Osteocyte (in vitro differentiated cells): ENCODE results near the gene NPTN. TPM values are rescaled to one million over a fixed set of nuclear protein-coding genes. Genes with fewer than 3 reads are reported as not detected.

Experiments used
- DNase-seq: peaks from one replicate; pipeline ENCODE4 v3.0.0; 2021; ENCODE audit warnings: mixed read lengths; ENCODE audit not compliant: unreplicated experiment; ENCODE audit errors: extremely low spot score
- H3K27ac Mint-ChIP-seq: one replicate; pipeline ENCODE4 v1.8.0; 2021; ENCODE audit warnings: mild to moderate bottlenecking, mixed read lengths; ENCODE audit not compliant: unreplicated experiment
- H3K27me3 Mint-ChIP-seq: one replicate; pipeline ENCODE4 v1.8.0; 2021; ENCODE audit warnings: mixed read lengths; ENCODE audit not compliant: unreplicated experiment
- H3K36me3 Mint-ChIP-seq: one replicate; pipeline ENCODE4 v1.8.0; 2021; ENCODE audit warnings: mixed read lengths; ENCODE audit not compliant: unreplicated experiment
- H3K4me1 Mint-ChIP-seq: one replicate; pipeline ENCODE4 v1.8.0; 2021; ENCODE audit warnings: mixed read lengths; ENCODE audit not compliant: unreplicated experiment
- H3K4me3 Mint-ChIP-seq: one replicate; pipeline ENCODE4 v1.8.0; 2021; ENCODE audit warnings: mild to moderate bottlenecking, moderate library complexity, mixed read lengths; ENCODE audit not compliant: unreplicated experiment
- H3K9me3 Mint-ChIP-seq: one replicate; pipeline ENCODE4 v1.8.0; 2021; ENCODE audit warnings: mixed read lengths; ENCODE audit not compliant: unreplicated experiment
- CTCF ChIP-seq: fragments of 200-600 bp; sonication (generic); IDR thresholded peaks from 2 replicates; pipeline ENCODE4 v1.5.0; 2021; ENCODE audit warnings: antibody characterized with exemption, mild to moderate bottlenecking, moderate library complexity
- total RNA-seq: library from RNA; stranded (reverse); gene quantifications from 2 replicates; pipeline ENCODE4 v1.2.1, GENCODE V29; 2021

NPTN gene
- total RNA-seq, 1 donor from 2014 or later, result 192 TPM

DNA sequence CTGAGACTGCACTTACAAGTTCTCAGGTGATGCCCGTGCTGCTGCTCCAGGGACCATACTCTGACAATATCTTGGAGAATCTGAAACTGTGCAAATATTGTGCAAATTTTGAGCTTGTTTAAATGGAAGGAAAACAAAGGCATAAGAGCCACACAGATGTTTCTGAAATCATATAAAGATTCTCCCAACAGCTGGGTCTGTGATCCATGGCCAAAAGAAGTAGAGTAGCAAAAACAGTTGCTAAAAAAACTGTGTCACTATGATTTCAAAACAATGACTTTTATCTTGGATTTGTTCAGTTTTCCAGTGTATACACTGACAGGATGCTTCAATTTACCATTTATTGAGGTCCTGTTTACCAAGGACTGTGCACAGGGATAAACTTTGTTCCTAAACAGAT, 25.3 kb downstream of the NPTN start:
- DNase-seq, result no peak
- Mint-ChIP-seq H3K4me3 (no peak overlapping the region), H3K9me3 (no peaks in the 10 kb centered on the region), H3K27me3 (no peaks in the 10 kb centered on the region), H3K27ac (peak overlapping the region; percentile 80), H3K4me1 (peaks cover 52% of the 10 kb centered on the region), H3K36me3 (peaks cover 10% of the 10 kb centered on the region)
- no peak for TF ChIP-seq CTCF

DNA sequence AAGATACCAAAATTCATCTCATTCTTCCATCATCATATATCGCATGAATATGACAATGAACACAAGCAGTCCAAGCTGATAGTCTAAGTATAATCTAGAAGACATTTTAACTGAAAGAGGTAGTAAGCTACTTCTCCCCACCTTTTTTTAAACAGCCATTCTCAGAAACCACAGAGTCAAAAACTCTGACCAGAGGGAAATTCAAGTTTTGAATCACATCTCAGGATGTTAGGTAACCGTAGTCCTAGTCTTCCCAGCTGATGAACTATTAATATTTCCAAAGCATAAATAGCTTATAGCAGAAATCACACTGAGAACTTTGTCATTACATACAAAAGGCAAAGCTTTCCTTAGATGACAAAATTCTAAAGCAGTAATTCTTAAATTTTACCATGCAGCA, 25.8 kb downstream of the NPTN start:
- H3K4me3 Mint-ChIP-seq, result no peak overlapping the region
- DNase-seq, result no peak
- no peak for TF ChIP-seq CTCF
- peaks cover 10% of the 10 kb centered on the region for H3K36me3 Mint-ChIP-seq
- peak overlapping the region; percentile 17 for H3K27ac Mint-ChIP-seq
- H3K27me3 Mint-ChIP-seq, result no peaks in the 10 kb centered on the region
- H3K4me1 Mint-ChIP-seq, result peaks cover 52% of the 10 kb centered on the region
- no peaks in the 10 kb centered on the region for H3K9me3 Mint-ChIP-seq

DNA sequence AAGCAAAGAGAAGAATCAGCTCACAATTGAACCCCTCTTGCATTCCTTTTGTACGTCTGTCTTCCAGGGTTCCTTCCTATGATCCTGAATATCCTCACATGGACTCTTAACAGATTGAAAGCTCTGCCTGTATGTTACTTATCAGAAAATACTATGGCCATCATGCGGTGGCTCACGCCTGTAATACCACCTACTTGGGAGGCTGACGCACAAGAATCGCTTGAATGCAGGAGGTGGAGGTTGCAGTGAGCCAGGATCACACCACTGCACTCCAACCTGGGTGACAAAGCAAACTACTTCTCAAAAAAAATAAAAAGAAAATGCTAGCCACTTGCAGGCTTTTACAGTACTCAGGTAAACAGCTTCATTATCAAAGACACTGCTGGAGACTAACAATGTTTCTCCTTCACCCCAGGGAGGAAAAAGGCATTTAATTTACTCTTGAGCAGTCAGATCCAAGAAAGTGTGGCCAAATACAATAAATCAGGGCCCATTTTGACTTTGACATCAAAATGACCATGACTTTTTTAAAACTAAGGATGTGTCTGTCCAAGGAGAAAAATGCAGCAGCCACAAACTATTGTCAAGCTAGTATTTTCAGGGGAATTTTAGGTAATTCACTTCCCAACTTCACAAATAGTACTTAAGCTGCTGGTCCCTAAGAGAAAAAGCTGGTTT, 27.3 kb downstream of the NPTN start:
- Mint-ChIP-seq H3K36me3 (peaks cover 10% of the 10 kb centered on the region), H3K4me3 (no peak overlapping the region), H3K27me3 (no peaks in the 10 kb centered on the region), H3K9me3 (no peaks in the 10 kb centered on the region), H3K27ac (peak overlapping the region; percentile 48), H3K4me1 (peaks cover 47% of the 10 kb centered on the region)
- no peak for TF ChIP-seq CTCF
- no peak for DNase-seq

- TF ChIP-seq CTCF, result no peak
- Mint-ChIP-seq H3K9me3 (no peaks in the 10 kb centered on the region), H3K4me3 (no peak overlapping the region), H3K36me3 (peaks cover 10% of the 10 kb centered on the region), H3K4me1 (peaks cover 40% of the 10 kb centered on the region), H3K27ac (no peak overlapping the region), H3K27me3 (no peaks in the 10 kb centered on the region)
- DNase-seq, result no peak
Observed at GRCh38 chr15:73604477-73604876, 28.7 kb downstream of the NPTN start.

DNA sequence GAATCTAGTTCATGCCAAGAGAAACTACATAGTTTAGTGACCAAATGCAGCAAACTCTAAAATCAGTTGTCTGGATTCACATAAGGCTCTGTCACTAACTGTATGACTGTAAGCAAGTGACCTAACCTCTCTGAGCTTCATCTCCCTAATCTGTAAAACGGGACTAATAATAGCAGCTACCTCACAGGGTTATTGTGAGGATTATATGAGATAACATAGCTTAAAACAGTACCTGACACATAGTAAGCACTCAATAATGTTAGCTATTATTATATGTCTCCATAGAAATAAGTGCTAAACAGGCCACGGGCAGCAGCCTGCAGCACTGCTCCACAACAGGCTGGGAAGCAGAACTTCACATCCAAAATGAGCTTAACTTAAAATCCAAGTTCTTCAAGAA, 30.2 kb downstream of the NPTN start:
- H3K36me3 Mint-ChIP-seq, result peaks cover 7% of the 10 kb centered on the region

More for the DNA sequence above, 30.2 kb downstream of the NPTN start:
- no peaks in the 10 kb centered on the region for H3K27me3 Mint-ChIP-seq
- peaks cover 40% of the 10 kb centered on the region for H3K4me1 Mint-ChIP-seq
- no peaks in the 10 kb centered on the region for H3K9me3 Mint-ChIP-seq
- no peak overlapping the region for H3K27ac Mint-ChIP-seq
- DNase-seq, result no peak
- TF ChIP-seq CTCF, result no peak
- H3K4me3 Mint-ChIP-seq, result no peak overlapping the region
